ENCODE data around the gene ETFA. TPM values are rescaled to one million over a fixed set of nuclear protein-coding genes. Genes with fewer than 3 reads are reported as not detected.

Gene ETFA
- total and polyA plus RNA-seq, 10 of the 15 experiments (the other 5 are each of a cell fraction or from before 2014, with no cell fraction given) = 114 to 331 (median 152) TPM

DNA sequence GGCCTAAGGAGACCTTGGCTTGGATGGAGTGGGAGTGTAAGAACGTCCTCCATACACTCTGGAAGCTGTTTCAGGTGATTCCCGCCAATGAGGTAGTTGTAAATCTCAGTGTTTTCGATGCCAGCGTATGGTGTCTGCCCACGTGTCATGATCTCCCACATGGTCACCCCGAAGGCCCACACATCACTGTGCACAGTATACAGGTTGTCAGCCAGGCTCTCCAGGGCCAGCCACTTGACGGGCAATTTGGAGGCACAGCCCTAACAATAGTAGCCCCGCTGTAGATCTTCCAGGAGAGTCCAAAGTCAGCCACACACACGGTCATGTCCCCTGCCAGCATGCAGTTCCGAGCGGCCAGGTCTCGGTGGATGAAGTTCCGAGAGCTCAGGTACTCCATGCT lies 51.9 kb downstream of the ETFA start:
- peaks cover 6% of the 10 kb centered on the region; the same call in 1 of the 3 replicates for H3K9me3 ChIP-seq (replicated peaks; ENCODE audit: control insufficient read depth, insufficient read depth, low read length)
- WGBS (ENCODE audit: insufficient coverage, insufficient replicate concordance, low lambda C conversion rate, missing lambda C conversion rate) = 98% methylated on average over 13 of the region's 13 CpGs
- H3K4me2 ChIP-seq (ENCODE audit: control insufficient read depth, insufficient read depth) = no peak overlapping the region
- H3K4me1 ChIP-seq (ENCODE audit: control insufficient read depth, insufficient read depth, low read length) = no peaks in the 10 kb centered on the region
- no TSS peak for BruUV-seq (replicated peaks)
- no peak overlapping the region for H3K27ac ChIP-seq (ENCODE audit: control insufficient read depth, insufficient read depth)
- CTCF ChIA-PET = no interaction called here
- no peak overlapping the region for H3K4me3 ChIP-seq
- no peak for ATAC-seq
- H2AFZ ChIP-seq (ENCODE audit: control insufficient read depth, low read depth, low read length) = no peak overlapping the region
- no peak overlapping the region for H3K9ac ChIP-seq (ENCODE audit: control insufficient read depth, insufficient read depth, low read length)
- H3K36me3 ChIP-seq (ENCODE audit: control insufficient read depth in 2 of 2, insufficient read depth in 2 of 2, low read length in 1 of 2) = peaks cover 9 to 23% of the 10 kb centered on the region in 2 experiments
- FAIRE-seq = no peak
- intact Hi-C loops (cut with micrococcal nuclease; ENCODE audit: unreplicated experiment) = no loop called here
- RAD21 ChIA-PET (ENCODE audit: unreplicated experiment) = no interaction called here
- DNase-seq (ENCODE audit: low read depth, low spot score) = no peak
- in situ Hi-C loops (cut with MboI) = no loop called here
- TF ChIP-seq HDGF (IDR thresholded peaks at IDR 0.05) (no peak), SREBF2 (IDR thresholded peaks at IDR 0.05; ENCODE audit: low read length) (no peak), YY1 (IDR thresholded peaks at IDR 0.05; ENCODE audit: low read depth, low read length) (no peak), POLR2AphosphoS5 (IDR thresholded peaks at IDR 0.05; ENCODE audit: low read length) (no peak)
- TF ChIP-seq, protein P1, sequence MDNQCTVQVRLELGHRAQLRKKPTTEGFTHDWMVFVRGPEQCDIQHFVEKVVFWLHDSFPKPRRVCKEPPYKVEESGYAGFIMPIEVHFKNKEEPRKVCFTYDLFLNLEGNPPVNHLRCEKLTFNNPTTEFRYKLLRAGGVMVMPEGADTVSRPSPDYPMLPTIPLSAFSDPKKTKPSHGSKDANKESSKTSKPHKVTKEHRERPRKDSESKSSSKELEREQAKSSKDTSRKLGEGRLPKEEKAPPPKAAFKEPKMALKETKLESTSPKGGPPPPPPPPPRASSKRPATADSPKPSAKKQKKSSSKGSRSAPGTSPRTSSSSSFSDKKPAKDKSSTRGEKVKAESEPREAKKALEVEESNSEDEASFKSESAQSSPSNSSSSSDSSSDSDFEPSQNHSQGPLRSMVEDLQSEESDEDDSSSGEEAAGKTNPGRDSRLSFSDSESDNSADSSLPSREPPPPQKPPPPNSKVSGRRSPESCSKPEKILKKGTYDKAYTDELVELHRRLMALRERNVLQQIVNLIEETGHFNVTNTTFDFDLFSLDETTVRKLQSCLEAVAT (IDR thresholded peaks at IDR 0.05) = no peak
- no peaks in the 10 kb centered on the region for H3K27me3 ChIP-seq (replicated peaks in 1 of 2; ENCODE audit: control insufficient read depth in 2 of 2, insufficient read depth in 2 of 2, low read length in 1 of 2)
- H4K20me1 ChIP-seq (ENCODE audit: control insufficient read depth, insufficient read depth) = no peaks in the 10 kb centered on the region
- POLR2A ChIA-PET = no interaction called here
- SMC1A ChIA-PET (ENCODE audit: uncharacterized antibody, unreplicated experiment) = no interaction called here
- no peaks in the 10 kb centered on the region for H3K79me2 ChIP-seq (ENCODE audit: control insufficient read depth, insufficient read depth, low read length)

- ChIA-PET SMC1A (ENCODE audit: uncharacterized antibody, unreplicated experiment) (interaction anchor here (0.6 kb wide), 1 partner anchor 85 kb away, joined by 4 read pairs; no protein-coding TSS in a partner anchor), CTCF (no interaction called here), RAD21 (ENCODE audit: unreplicated experiment) (no interaction called here), POLR2A (no interaction called here)
- in situ Hi-C loops (cut with MboI) = no loop called here
- intact Hi-C loops (cut with micrococcal nuclease; ENCODE audit: unreplicated experiment) = no loop called here
- no peak overlapping the region for H2AFZ ChIP-seq (ENCODE audit: control insufficient read depth, low read depth, low read length)
- no TSS peak for BruUV-seq (replicated peaks)
- no peak overlapping the region for H3K9ac ChIP-seq (ENCODE audit: control insufficient read depth, insufficient read depth, low read length)
- no peak overlapping the region for H3K4me3 ChIP-seq
- no peak overlapping the region for H3K4me2 ChIP-seq (ENCODE audit: control insufficient read depth, insufficient read depth)
- H3K79me2 ChIP-seq (ENCODE audit: control insufficient read depth, insufficient read depth, low read length) = no peaks in the 10 kb centered on the region
- FAIRE-seq = no peak
- TF ChIP-seq ZNF207 (IDR thresholded peaks at IDR 0.05; ENCODE audit: borderline replicate concordance) (no peak), RCOR1 (conservative IDR thresholded peaks at IDR 0.05; ENCODE audit: low read depth, low read length) (no peak)
- TF ChIP-seq, protein P2, sequence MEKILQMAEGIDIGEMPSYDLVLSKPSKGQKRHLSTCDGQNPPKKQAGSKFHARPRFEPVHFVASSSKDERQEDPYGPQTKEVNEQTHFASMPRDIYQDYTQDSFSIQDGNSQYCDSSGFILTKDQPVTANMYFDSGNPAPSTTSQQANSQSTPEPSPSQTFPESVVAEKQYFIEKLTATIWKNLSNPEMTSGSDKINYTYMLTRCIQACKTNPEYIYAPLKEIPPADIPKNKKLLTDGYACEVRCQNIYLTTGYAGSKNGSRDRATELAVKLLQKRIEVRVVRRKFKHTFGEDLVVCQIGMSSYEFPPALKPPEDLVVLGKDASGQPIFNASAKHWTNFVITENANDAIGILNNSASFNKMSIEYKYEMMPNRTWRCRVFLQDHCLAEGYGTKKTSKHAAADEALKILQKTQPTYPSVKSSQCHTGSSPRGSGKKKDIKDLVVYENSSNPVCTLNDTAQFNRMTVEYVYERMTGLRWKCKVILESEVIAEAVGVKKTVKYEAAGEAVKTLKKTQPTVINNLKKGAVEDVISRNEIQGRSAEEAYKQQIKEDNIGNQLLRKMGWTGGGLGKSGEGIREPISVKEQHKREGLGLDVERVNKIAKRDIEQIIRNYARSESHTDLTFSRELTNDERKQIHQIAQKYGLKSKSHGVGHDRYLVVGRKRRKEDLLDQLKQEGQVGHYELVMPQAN (conservative IDR thresholded peaks at IDR 0.05) = no peak
- DNase-seq (ENCODE audit: low read depth, low spot score) = no peak
- H3K9me3 ChIP-seq (replicated peaks; ENCODE audit: control insufficient read depth, insufficient read depth, low read length) = peaks cover 2% of the 10 kb centered on the region; the same call in 1 of the 3 replicates
- 100% methylated on average over 3 of the region's 3 CpGs for WGBS (ENCODE audit: insufficient coverage, insufficient replicate concordance, low lambda C conversion rate, missing lambda C conversion rate)
- peaks cover 12 to 23% of the 10 kb centered on the region in 2 experiments for H3K36me3 ChIP-seq (ENCODE audit: control insufficient read depth in 2 of 2, insufficient read depth in 2 of 2, low read length in 1 of 2)
- H3K27me3 ChIP-seq (replicated peaks in 1 of 2; ENCODE audit: control insufficient read depth in 2 of 2, insufficient read depth in 2 of 2, low read length in 1 of 2) = no peaks in the 10 kb centered on the region
- H3K4me1 ChIP-seq (ENCODE audit: control insufficient read depth, insufficient read depth, low read length) = no peaks in the 10 kb centered on the region
- no peak overlapping the region for H3K27ac ChIP-seq (ENCODE audit: control insufficient read depth, insufficient read depth)
- H4K20me1 ChIP-seq (ENCODE audit: control insufficient read depth, insufficient read depth) = no peaks in the 10 kb centered on the region
- ATAC-seq = no peak
Measured at GRCh38 chr15:76258460-76258859, 52.8 kb downstream of the ETFA start.

Measured in GM12878 (cell line).